Neural crest cell (in vitro differentiated cells): ENCODE data around the gene FGFR3. TPM values are rescaled to one million over a fixed set of nuclear protein-coding genes. Genes with fewer than 3 reads are reported as not detected.

Source experiments
- DNase-seq: peaks from one replicate; pipeline ENCODE4 v3.0.0; 2021; ENCODE audit warnings: low read depth, mixed read lengths, low spot score
- H3K27ac Mint-ChIP-seq: one replicate; pipeline ENCODE4 v1.8.0; 2021; ENCODE audit warnings: mild to moderate bottlenecking, mixed read lengths; ENCODE audit not compliant: unreplicated experiment
- H3K27me3 Mint-ChIP-seq: 2 replicates; pipeline ENCODE4 v1.8.0; 2021; ENCODE audit warnings: low read depth, mild to moderate bottlenecking, mixed read lengths
- H3K36me3 Mint-ChIP-seq: 2 replicates; pipeline ENCODE4 v1.8.0; 2021; ENCODE audit warnings: low read depth, mild to moderate bottlenecking, mixed read lengths
- H3K4me1 Mint-ChIP-seq: 2 replicates; pipeline ENCODE4 v1.8.0; 2021; ENCODE audit warnings: mixed read lengths
- H3K4me3 Mint-ChIP-seq: one replicate; pipeline ENCODE4 v1.8.0; 2021; ENCODE audit warnings: mild to moderate bottlenecking, mixed read lengths
- H3K9me3 Mint-ChIP-seq: 2 replicates; pipeline ENCODE4 v1.8.0; 2021; ENCODE audit warnings: mixed read lengths
- total RNA-seq: library from RNA; stranded (reverse); gene quantifications from 2 replicates; pipeline ENCODE4 v1.2.1, GENCODE V29; 2021
- TF ChIP-seq, protein P1 (sequence below): fragments of 200-600 bp; sonication (generic); conservative IDR thresholded peaks from 2 replicates; pipeline ENCODE4 v1.5.0; 2021; ENCODE audit warnings: antibody characterized with exemption, mild to moderate bottlenecking

FGFR3 gene
- total RNA-seq, 1 donor from 2014 or later, result 48.1 TPM

DNA sequence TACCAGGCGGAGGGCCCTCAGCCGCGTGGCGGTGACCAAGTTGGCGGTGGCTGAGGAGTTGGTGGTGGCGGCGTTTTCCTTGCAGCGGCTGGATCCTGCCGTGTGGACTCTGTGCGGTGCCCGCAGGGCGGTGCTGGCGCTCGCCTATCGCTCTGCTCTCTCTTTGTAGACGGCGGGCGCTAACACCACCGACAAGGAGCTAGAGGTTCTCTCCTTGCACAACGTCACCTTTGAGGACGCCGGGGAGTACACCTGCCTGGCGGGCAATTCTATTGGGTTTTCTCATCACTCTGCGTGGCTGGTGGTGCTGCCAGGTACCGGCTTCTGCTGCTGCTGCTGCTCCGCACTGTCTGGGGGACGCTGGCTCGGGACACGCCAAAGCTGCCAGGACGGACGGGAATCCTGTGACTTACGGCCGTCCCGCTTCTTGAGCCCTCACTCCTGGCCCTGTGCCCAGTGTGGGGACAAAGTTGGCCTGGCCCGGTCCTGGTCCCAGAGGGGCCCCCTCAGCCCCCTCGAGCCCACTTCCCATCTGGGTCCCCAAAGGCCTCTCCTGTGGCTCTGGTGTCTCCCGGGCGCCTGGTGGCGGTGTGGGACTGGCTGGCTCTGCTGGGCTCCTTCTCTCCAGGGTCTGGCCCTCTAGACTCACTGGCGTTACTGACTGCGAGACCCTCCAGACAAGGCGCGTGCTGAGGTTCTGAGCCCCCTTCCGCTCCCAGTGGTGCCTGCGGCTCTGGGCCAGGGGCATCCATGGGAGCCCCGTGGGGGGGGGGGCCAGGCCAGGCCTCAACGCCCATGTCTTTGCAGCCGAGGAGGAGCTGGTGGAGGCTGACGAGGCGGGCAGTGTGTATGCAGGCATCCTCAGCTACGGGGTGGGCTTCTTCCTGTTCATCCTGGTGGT is 10.7 kb downstream of the FGFR3 start:
- DNase-seq, result no peak
- H3K27ac Mint-ChIP-seq, result no peak overlapping the region
- H3K9me3 Mint-ChIP-seq, result no peaks in the 10 kb centered on the region
- no peaks in the 10 kb centered on the region for H3K4me1 Mint-ChIP-seq
- H3K36me3 Mint-ChIP-seq, result no peaks in the 10 kb centered on the region
- H3K27me3 Mint-ChIP-seq, result no peaks in the 10 kb centered on the region
- TF ChIP-seq, protein P1, sequence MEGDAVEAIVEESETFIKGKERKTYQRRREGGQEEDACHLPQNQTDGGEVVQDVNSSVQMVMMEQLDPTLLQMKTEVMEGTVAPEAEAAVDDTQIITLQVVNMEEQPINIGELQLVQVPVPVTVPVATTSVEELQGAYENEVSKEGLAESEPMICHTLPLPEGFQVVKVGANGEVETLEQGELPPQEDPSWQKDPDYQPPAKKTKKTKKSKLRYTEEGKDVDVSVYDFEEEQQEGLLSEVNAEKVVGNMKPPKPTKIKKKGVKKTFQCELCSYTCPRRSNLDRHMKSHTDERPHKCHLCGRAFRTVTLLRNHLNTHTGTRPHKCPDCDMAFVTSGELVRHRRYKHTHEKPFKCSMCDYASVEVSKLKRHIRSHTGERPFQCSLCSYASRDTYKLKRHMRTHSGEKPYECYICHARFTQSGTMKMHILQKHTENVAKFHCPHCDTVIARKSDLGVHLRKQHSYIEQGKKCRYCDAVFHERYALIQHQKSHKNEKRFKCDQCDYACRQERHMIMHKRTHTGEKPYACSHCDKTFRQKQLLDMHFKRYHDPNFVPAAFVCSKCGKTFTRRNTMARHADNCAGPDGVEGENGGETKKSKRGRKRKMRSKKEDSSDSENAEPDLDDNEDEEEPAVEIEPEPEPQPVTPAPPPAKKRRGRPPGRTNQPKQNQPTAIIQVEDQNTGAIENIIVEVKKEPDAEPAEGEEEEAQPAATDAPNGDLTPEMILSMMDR, result no peak
- H3K4me3 Mint-ChIP-seq, result no peak overlapping the region

DNA sequence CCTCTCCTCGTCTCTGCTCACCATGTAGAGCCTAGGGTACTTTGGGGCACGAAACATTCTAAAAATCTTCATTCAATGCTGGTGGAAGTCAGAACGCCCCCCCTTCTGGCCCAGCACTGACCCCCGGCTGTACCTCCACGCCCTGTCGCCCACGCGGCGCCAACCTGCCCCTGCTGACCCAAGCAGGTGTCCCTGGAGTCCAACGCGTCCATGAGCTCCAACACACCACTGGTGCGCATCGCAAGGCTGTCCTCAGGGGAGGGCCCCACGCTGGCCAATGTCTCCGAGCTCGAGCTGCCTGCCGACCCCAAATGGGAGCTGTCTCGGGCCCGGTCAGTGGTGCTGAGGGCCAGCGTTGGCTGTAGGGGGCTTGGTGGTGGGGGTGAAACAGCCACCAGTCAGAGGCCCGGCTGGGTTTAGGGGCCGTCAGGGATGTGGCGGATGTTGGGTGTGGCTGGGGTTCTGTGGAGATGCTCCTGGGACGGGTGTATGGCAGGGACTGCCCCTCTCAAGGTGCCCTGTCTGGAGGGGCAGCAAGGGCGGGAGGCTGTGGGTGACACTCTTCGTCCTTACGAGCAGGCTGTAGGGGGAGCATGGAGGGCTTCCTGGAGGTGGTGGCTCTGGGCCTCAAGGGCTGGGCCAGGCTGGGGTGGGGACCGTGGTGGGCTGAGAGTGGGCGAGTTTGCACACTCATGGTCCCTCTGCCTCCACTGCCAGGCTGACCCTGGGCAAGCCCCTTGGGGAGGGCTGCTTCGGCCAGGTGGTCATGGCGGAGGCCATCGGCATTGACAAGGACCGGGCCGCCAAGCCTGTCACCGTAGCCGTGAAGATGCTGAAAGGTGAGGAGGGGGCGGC is 11.8 kb downstream of the FGFR3 start:
- Mint-ChIP-seq H3K4me1 (no peaks in the 10 kb centered on the region), H3K27me3 (no peaks in the 10 kb centered on the region), H3K27ac (no peak overlapping the region), H3K9me3 (no peaks in the 10 kb centered on the region), H3K36me3 (no peaks in the 10 kb centered on the region), H3K4me3 (no peak overlapping the region)
- DNase-seq, result no peak
- TF ChIP-seq, protein P1, result no peak

DNA sequence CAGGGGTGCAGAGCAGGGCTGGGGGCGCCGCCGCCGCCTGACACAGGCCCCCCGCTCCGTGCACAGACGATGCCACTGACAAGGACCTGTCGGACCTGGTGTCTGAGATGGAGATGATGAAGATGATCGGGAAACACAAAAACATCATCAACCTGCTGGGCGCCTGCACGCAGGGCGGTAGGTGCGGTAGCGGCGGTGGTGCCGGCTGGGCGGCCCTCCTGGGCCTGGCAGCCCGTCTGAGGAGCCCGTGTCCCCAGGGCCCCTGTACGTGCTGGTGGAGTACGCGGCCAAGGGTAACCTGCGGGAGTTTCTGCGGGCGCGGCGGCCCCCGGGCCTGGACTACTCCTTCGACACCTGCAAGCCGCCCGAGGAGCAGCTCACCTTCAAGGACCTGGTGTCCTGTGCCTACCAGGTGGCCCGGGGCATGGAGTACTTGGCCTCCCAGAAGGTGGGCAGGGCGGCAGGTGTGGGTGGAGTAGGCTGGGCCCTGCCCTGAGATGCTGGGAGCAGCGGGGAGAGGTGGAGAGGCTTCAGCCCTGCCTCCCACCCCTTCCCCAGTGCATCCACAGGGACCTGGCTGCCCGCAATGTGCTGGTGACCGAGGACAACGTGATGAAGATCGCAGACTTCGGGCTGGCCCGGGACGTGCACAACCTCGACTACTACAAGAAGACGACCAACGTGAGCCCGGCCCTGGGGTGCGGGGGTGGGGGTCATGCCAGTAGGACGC is 12.6 kb downstream of the FGFR3 start:
- H3K4me3 Mint-ChIP-seq, result no peak overlapping the region
- no peaks in the 10 kb centered on the region for H3K4me1 Mint-ChIP-seq
- TF ChIP-seq, protein P1, result no peak
- DNase-seq, result no peak
- H3K36me3 Mint-ChIP-seq, result no peaks in the 10 kb centered on the region
- H3K27ac Mint-ChIP-seq, result no peak overlapping the region
- H3K9me3 Mint-ChIP-seq, result no peaks in the 10 kb centered on the region
- no peaks in the 10 kb centered on the region for H3K27me3 Mint-ChIP-seq

DNA sequence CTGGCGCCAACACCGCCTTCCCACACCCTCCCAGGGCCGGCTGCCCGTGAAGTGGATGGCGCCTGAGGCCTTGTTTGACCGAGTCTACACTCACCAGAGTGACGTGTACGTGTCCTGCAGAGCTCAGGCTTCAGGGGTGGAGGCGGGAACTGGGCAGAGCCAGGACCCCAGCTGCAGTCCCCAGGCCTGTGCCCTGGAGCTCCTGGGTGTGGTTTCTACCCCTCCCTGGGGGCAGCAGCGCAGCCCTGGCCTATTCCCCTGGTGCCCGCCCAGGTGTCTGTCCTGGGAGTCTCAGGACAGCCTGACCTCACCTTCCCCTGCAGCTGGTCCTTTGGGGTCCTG is 13.1 kb downstream of the FGFR3 start:
- H3K27me3 Mint-ChIP-seq, result no peaks in the 10 kb centered on the region
- H3K9me3 Mint-ChIP-seq, result no peaks in the 10 kb centered on the region
- H3K27ac Mint-ChIP-seq, result no peak overlapping the region
- TF ChIP-seq, protein P1, result no peak
- no peaks in the 10 kb centered on the region for H3K36me3 Mint-ChIP-seq
- no peaks in the 10 kb centered on the region for H3K4me1 Mint-ChIP-seq
- H3K4me3 Mint-ChIP-seq, result no peak overlapping the region
- no peak for DNase-seq

DNA sequence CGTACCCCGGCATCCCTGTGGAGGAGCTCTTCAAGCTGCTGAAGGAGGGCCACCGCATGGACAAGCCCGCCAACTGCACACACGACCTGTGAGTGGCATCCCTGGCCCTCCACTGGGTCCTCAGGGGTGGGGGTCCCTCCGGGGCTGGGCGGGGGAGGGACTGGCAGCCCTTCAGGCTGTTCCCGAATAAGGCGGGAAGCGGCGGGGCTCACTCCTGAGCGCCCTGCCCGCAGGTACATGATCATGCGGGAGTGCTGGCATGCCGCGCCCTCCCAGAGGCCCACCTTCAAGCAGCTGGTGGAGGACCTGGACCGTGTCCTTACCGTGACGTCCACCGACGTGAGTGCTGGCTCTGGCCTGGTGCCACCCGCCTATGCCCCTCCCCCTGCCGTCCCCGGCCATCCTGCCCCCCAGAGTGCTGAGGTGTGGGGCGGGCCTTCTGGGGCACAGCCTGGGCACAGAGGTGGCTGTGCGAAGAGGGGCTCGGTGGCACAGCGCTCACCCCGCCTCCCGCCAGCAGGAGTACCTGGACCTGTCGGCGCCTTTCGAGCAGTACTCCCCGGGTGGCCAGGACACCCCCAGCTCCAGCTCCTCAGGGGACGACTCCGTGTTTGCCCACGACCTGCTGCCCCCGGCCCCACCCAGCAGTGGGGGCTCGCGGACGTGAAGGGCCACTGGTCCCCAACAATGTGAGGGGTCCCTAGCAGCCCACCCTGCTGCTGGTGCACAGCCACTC is 13.7 kb downstream of the FGFR3 start:
- TF ChIP-seq, protein P1, result no peak
- Mint-ChIP-seq H3K27ac (no peak overlapping the region), H3K4me1 (no peaks in the 10 kb centered on the region), H3K27me3 (no peaks in the 10 kb centered on the region), H3K36me3 (no peaks in the 10 kb centered on the region), H3K4me3 (no peak overlapping the region), H3K9me3 (no peaks in the 10 kb centered on the region)
- no peak for DNase-seq
